Keratinocyte (primary cell): ENCODE data around the gene DCHS2. TPM values are rescaled to one million over a fixed set of nuclear protein-coding genes. Genes with fewer than 3 reads are reported as not detected.

Experiments
- DNase-seq: peaks from one replicate; pipeline ENCODE4 v3.0.0-alpha.2; 2011; ENCODE audit warnings: low read depth, missing footprints, low spot score
- FAIRE-seq: peaks from 2 replicates; lab custom pipeline; 2011; peaks lifted over from hg19 to GRCh38; lab: Jason Lieb, UNC
- H2AFZ ChIP-seq: 2 replicates; pipeline ENCODE4 v1.6.0; 2012; ENCODE audit warnings: low read length, control low read depth, inconsistent platforms; ENCODE audit not compliant: control insufficient read depth
- H3K27ac ChIP-seq: 2 replicates; pipeline ENCODE4 v1.5.1; 2011; ENCODE audit warnings: low read length; ENCODE audit not compliant: control insufficient read depth, insufficient read depth
- H3K27me3 ChIP-seq: 3 replicates; pipeline ENCODE4 v1.6.0; 2011; ENCODE audit warnings: low read length; ENCODE audit not compliant: control insufficient read depth, insufficient read depth; ENCODE audit errors: extremely low read depth
- H3K36me3 ChIP-seq, 2 experiments: 2 replicates in 1 of 2; 3 replicates in 1 of 2; pipeline ENCODE4 v1.5.1; 2011; ENCODE audit warnings: low read length in 2 of 2, mild to moderate bottlenecking in 1 of 2; ENCODE audit not compliant: control insufficient read depth in 2 of 2, insufficient read depth in 2 of 2; ENCODE audit errors: extremely low read depth in 1 of 2
- H3K4me1 ChIP-seq: 3 replicates; pipeline ENCODE4 v1.5.1; 2011; ENCODE audit warnings: low read length; ENCODE audit not compliant: control insufficient read depth, insufficient read depth; ENCODE audit errors: extremely low read depth
- H3K4me2 ChIP-seq: 3 replicates; pipeline ENCODE4 v1.6.0; 2011; ENCODE audit warnings: low read depth, low read length; ENCODE audit not compliant: control insufficient read depth, insufficient read depth; ENCODE audit errors: extremely low read depth
- H3K4me3 ChIP-seq, 3 experiments: fragments of 200-600 bp in 1 of 3; sonication (generic) in 1 of 3; 2 replicates in 2 of 3; 3 replicates in 1 of 3; pipeline ENCODE4 v1.5.1; 2011 to 2016; ENCODE audit warnings: low read length in 3 of 3, mild to moderate bottlenecking in 3 of 3, control low read depth in 2 of 3, inconsistent platforms in 1 of 3, low read depth in 1 of 3, mixed read lengths in 1 of 3, mixed run types in 1 of 3, moderate library complexity in 1 of 3; ENCODE audit not compliant: control insufficient read depth in 2 of 3, insufficient read depth in 2 of 3; ENCODE audit errors: extremely low read depth in 1 of 3
- H3K79me2 ChIP-seq: 2 replicates; pipeline ENCODE4 v1.6.0; 2012; ENCODE audit warnings: low read length; ENCODE audit not compliant: control insufficient read depth, insufficient read depth
- H3K9ac ChIP-seq: 3 replicates; pipeline ENCODE4 v1.6.0; 2011; ENCODE audit warnings: low read length; ENCODE audit not compliant: control insufficient read depth, insufficient read depth; ENCODE audit errors: extremely low read depth
- H3K9me1 ChIP-seq: 3 replicates; pipeline ENCODE4 v1.6.0; 2011; ENCODE audit warnings: low read length; ENCODE audit not compliant: control insufficient read depth, insufficient read depth; ENCODE audit errors: extremely low read depth
- H3K9me3 ChIP-seq: 2 replicates; pipeline ENCODE4 v1.5.1; 2012; ENCODE audit warnings: low read depth, low read length; ENCODE audit not compliant: control insufficient read depth
- H4K20me1 ChIP-seq: 3 replicates; pipeline ENCODE4 v1.6.0; 2011; ENCODE audit warnings: low read length; ENCODE audit not compliant: control insufficient read depth, insufficient read depth; ENCODE audit errors: extremely low read depth
- CTCF ChIP-seq, 3 experiments: IDR thresholded peaks in 1 of 3; conservative IDR thresholded peaks in 1 of 3; optimal IDR thresholded peaks in 1 of 3; 2 replicates in 2 of 3; 3 replicates in 1 of 3; pipeline versions ENCODE3 to v1.5.1; 2011; ENCODE audit warnings: low read length in 3 of 3, mild to moderate bottlenecking in 3 of 3, moderate library complexity in 2 of 3, control low read depth in 1 of 3, inconsistent platforms in 1 of 3; ENCODE audit not compliant: insufficient read depth in 2 of 3; ENCODE audit errors: extremely low read depth in 1 of 3
- EZH2 ChIP-seq: IDR thresholded peaks from one replicate; pipeline ENCODE4 v1.6.1; 2012; ENCODE audit warnings: inconsistent platforms, mild to moderate bottlenecking, low read length, moderate library complexity
- dilution Hi-C: fragments of 300-500 bp; cut with MboI; formaldehyde crosslinking; loops from one replicate; pipeline ENCODE4 v1.7.0; 2020; ENCODE audit warnings: low sequenced_read_pairs; ENCODE audit not compliant: extremely low pct_ligation_motif_present
- polyA plus RNA-seq, 5 experiments: library from polyadenylated mRNA; depleted of rRNA in 3 of 5; stranded (reverse) in 3 of 5; stranded (forward) in 1 of 5; unstranded in 1 of 5; fragments of >200 nt; gene quantifications; 1 replicate in 1 of 5; 2 replicates in 3 of 5; 3 replicates in 1 of 5; pipeline versions ENCODE4 v1.2.1 to v1.2.3, GENCODE V29; 2011 to 2012; ENCODE audit warnings: missing spikeins in 2 of 5, low read depth in 1 of 5, low replicate concordance in 1 of 5

DCHS2 gene
- polyA plus RNA-seq, 1 donor (not counting 4 experiments of a cell fraction or from before 2014, with no cell fraction given): 0.01 TPM

DNA sequence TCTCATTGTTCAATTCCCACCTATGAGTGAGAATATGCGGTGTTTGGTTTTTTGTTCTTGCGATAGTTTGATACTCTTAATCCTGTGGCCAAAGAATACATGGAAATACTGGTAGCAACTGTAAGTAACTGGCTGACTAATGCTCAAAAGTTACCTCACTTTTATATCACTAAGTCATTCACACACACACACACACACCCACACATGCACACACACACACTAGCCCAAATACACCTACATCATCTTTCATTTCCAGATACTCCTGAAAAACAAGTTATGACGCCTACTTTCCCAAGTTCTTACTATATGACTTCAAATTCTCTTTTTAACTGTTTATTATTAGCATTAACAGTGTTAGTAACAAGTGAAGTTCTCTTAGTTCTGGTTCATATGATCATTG is 101.3 kb downstream of the DCHS2 start:
- TF ChIP-seq CTCF (optimal IDR thresholded peaks at IDR 0.05 in 1 of 3, IDR thresholded peaks at IDR 0.05 in 1 of 3, conservative IDR thresholded peaks at IDR 0.05 in 1 of 3; ENCODE audit: extremely low read depth in 1 of 3, insufficient read depth in 2 of 3, low read length in 3 of 3) (no peak), EZH2 (no peak)
- DNase-seq: no peak

DNA sequence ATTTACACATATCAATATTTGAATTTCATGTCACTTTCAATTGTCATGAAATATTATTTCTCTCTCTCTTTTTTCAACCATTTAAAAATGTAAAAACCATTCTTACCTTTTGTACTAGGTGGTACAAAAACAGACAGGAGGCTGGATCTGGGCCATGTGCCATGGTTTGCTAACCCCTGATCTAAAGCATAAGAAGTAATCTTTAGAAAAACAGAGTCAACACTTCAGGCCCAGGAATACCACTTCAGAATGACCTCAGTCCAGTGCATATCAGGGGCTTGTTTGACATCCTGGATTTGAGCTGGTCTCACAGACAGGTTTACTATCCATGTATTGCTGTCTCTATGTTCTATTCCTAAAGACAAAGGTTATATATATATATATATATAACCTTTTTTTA is 102.5 kb downstream of the DCHS2 start:
- Histone ChIP-seq H3K4me2 (no peak overlapping the region), H3K79me2 (no peaks in the 10 kb centered on the region), H3K36me3 (no peaks in the 10 kb centered on the region), H3K9ac (no peak overlapping the region), H3K4me1 (no peaks in the 10 kb centered on the region), H3K4me3 (no peak overlapping the region), H3K27ac (no peak overlapping the region), H3K9me3 (no peaks in the 10 kb centered on the region), H3K9me1 (no peaks in the 10 kb centered on the region), H4K20me1 (no peaks in the 10 kb centered on the region), H2AFZ (no peak overlapping the region), H3K27me3 (no peaks in the 10 kb centered on the region)
- DNase-seq: no peak
- no peak for FAIRE-seq
- TF ChIP-seq CTCF (optimal IDR thresholded peaks at IDR 0.05 in 1 of 3, IDR thresholded peaks at IDR 0.05 in 1 of 3, conservative IDR thresholded peaks at IDR 0.05 in 1 of 3; ENCODE audit: extremely low read depth in 1 of 3, insufficient read depth in 2 of 3, low read length in 3 of 3) (no peak), EZH2 (no peak)
- dilution Hi-C loops: no loop called here

More for the DNA sequence above, 101.3 kb downstream of the DCHS2 start:
- dilution Hi-C loops: no loop called here
- no peak for FAIRE-seq
- no peak overlapping the region for H2AFZ ChIP-seq
- no peak overlapping the region for H3K4me2 ChIP-seq
- no peaks in the 10 kb centered on the region for H3K9me1 ChIP-seq
- no peaks in the 10 kb centered on the region for H3K27me3 ChIP-seq
- no peaks in the 10 kb centered on the region for H4K20me1 ChIP-seq
- H3K79me2 ChIP-seq: no peaks in the 10 kb centered on the region
- H3K9me3 ChIP-seq: no peaks in the 10 kb centered on the region
- H3K4me3 ChIP-seq: no peak overlapping the region
- H3K36me3 ChIP-seq: no peaks in the 10 kb centered on the region
- no peak overlapping the region for H3K27ac ChIP-seq
- no peak overlapping the region for H3K9ac ChIP-seq
- H3K4me1 ChIP-seq: no peaks in the 10 kb centered on the region
